GM23338 (cell line): ENCODE data around the gene SEL1L3. TPM values are rescaled to one million over a fixed set of nuclear protein-coding genes. Genes with fewer than 3 reads are reported as not detected.

Experiments used
- ATAC-seq: fragments of 200-7000 bp; cut with Tn5 transposase; 3 replicates; pipeline ENCODE4 v1.9.1; 2020
- DNase-seq: peaks from one replicate; pipeline ENCODE4 v3.0.0-alpha.2; 2015; ENCODE audit warnings: low spot score
- H2AFZ ChIP-seq: fragments of 200-600 bp; sonication (generic); 2 replicates; pipeline ENCODE4 v1.8.0; 2016; ENCODE audit warnings: antibody characterized with exemption, mild to moderate bottlenecking, moderate library complexity
- H3F3A ChIP-seq: fragments of 200-600 bp; sonication (generic); replicated peaks from 2 replicates; pipeline ENCODE4 v1.8.0; 2017; ENCODE audit warnings: antibody characterized with exemption, mixed run types, low read depth
- H3K27ac ChIP-seq: fragments of 200-600 bp; sonication (generic); 2 replicates; pipeline ENCODE4 v1.6.1; 2016; ENCODE audit warnings: low read depth
- H3K27me3 ChIP-seq: fragments of 200-600 bp; sonication (generic); 2 replicates; pipeline ENCODE4 v1.8.0; 2016; ENCODE audit warnings: mild to moderate bottlenecking, mixed run types, moderate library complexity; ENCODE audit not compliant: insufficient read depth
- H3K36me3 ChIP-seq: fragments of 200-600 bp; sonication (generic); 2 replicates; pipeline ENCODE4 v1.8.0; 2016; ENCODE audit warnings: mild to moderate bottlenecking; ENCODE audit not compliant: insufficient read depth
- H3K4me1 ChIP-seq: fragments of 200-600 bp; sonication (generic); 2 replicates; pipeline ENCODE4 v1.8.0; 2016; ENCODE audit warnings: mild to moderate bottlenecking, moderate library complexity; ENCODE audit not compliant: insufficient read depth
- H3K4me2 ChIP-seq: fragments of 200-600 bp; sonication (generic); 2 replicates; pipeline ENCODE4 v1.7.1; 2017; ENCODE audit warnings: mixed run types
- H3K4me3 ChIP-seq: fragments of 200-600 bp; sonication (generic); 2 replicates; pipeline ENCODE4 v1.6.1; 2016; ENCODE audit warnings: mixed run types
- H3K79me2 ChIP-seq: fragments of 200-600 bp; sonication (generic); replicated peaks from 2 replicates; pipeline ENCODE4 v1.8.0; 2017; ENCODE audit warnings: mild to moderate bottlenecking; ENCODE audit not compliant: insufficient read depth
- H3K9me2 ChIP-seq: fragments of 200-600 bp; sonication (generic); 2 replicates; pipeline ENCODE4 v1.8.0; 2017; ENCODE audit not compliant: insufficient read depth
- H4K20me1 ChIP-seq: fragments of 200-600 bp; sonication (generic); replicated peaks from 2 replicates; pipeline ENCODE4 v1.8.0; 2017; ENCODE audit warnings: mild to moderate bottlenecking; ENCODE audit not compliant: insufficient read depth
- H3K27ac Mint-ChIP-seq: 2 replicates; pipeline ENCODE4 v1.8.0; 2020; ENCODE audit warnings: inconsistent platforms, mild to moderate bottlenecking, moderate library complexity, mixed read lengths
- H3K27me3 Mint-ChIP-seq: 3 replicates; pipeline ENCODE4 v1.8.0; 2022; ENCODE audit warnings: low read depth, mild to moderate bottlenecking, moderate library complexity, mixed read lengths, inconsistent platforms; ENCODE audit not compliant: insufficient read depth, poor library complexity
- H3K36me3 Mint-ChIP-seq: 3 replicates; pipeline ENCODE4 v1.8.0; 2021; ENCODE audit warnings: low read depth, mild to moderate bottlenecking, inconsistent platforms, moderate library complexity, mixed read lengths
- H3K4me1 Mint-ChIP-seq: 3 replicates; pipeline ENCODE4 v1.8.0; 2020; ENCODE audit warnings: mild to moderate bottlenecking, inconsistent platforms, mixed read lengths
- H3K4me3 Mint-ChIP-seq: 3 replicates; pipeline ENCODE4 v1.8.0; 2021; ENCODE audit warnings: moderate library complexity, mild to moderate bottlenecking, inconsistent platforms, mixed read lengths
- H3K9me3 Mint-ChIP-seq: 3 replicates; pipeline ENCODE4 v1.8.0; 2020; ENCODE audit warnings: moderate library complexity, mild to moderate bottlenecking, inconsistent platforms, mixed read lengths
- CREB1 ChIP-seq: fragments of 250-450 bp; sonication (Bioruptor Pico); IDR thresholded peaks from 2 replicates; pipeline ENCODE4 v1.5.0; 2020; ENCODE audit warnings: low read depth, mild to moderate bottlenecking, moderate library complexity
- EZH2 ChIP-seq: fragments of 200-600 bp; sonication (generic); IDR thresholded peaks from one replicate; pipeline ENCODE4 v1.8.0; 2017; ENCODE audit warnings: antibody characterized with exemption, mild to moderate bottlenecking, low read depth; ENCODE audit not compliant: unreplicated experiment
- JUNB ChIP-seq: IDR thresholded peaks from one replicate; pipeline ENCODE4 v1.6.1; 2016; ENCODE audit warnings: antibody characterized with exemption; ENCODE audit not compliant: unreplicated experiment
- POLR2AphosphoS5 ChIP-seq: IDR thresholded peaks from 2 replicates; pipeline ENCODE4 v1.6.1; 2016; ENCODE audit warnings: antibody characterized with exemption, low read depth
- STAT1 ChIP-seq: IDR thresholded peaks from one replicate; pipeline ENCODE4 v1.6.1; 2016; ENCODE audit warnings: antibody characterized with exemption; ENCODE audit not compliant: unreplicated experiment
- ZNF114 ChIP-seq: fragments of 250-450 bp; sonication (Bioruptor Pico); IDR thresholded peaks from 2 replicates; pipeline ENCODE4 v1.5.0; 2020; ENCODE audit warnings: mild to moderate bottlenecking, moderate library complexity
- ZNF331 ChIP-seq: fragments of 250-450 bp; sonication (Bioruptor Pico); IDR thresholded peaks from 2 replicates; pipeline ENCODE4 v1.5.0; 2020; ENCODE audit warnings: low read depth, mild to moderate bottlenecking, moderate library complexity
- polyA plus RNA-seq: library from polyadenylated mRNA; unstranded; fragments of >200 nt; fragmentation: Nextera tagmentation; extraction: Ambion mirVana; gene quantifications from 2 replicates; pipeline ENCODE4 v1.2.1, GENCODE V29; 2016
- total RNA-seq: library from RNA; depleted of rRNA; stranded (reverse); fragments of >200 nt; shearing (Covaris generic); gene quantifications from 2 replicates; pipeline ENCODE4 v1.2.3, GENCODE V29; 2014
- TF ChIP-seq, protein P1 (sequence below), 2 experiments: fragments of 200-600 bp in 1 of 2; sonication (generic) in 1 of 2; conservative IDR thresholded peaks; 2 replicates each; pipeline versions ENCODE4 v1.5.1 to v1.6.1; 2016 to 2017; ENCODE audit warnings: antibody characterized with exemption in 2 of 2, low read depth in 2 of 2, mild to moderate bottlenecking in 2 of 2, moderate library complexity in 1 of 2
- TF ChIP-seq, protein P2 (sequence below): IDR thresholded peaks from one replicate; pipeline ENCODE4 v1.6.1; 2018; ENCODE audit warnings: antibody characterized with exemption; ENCODE audit not compliant: unreplicated experiment
- TF ChIP-seq, protein P3 (sequence below): IDR thresholded peaks from 2 replicates; pipeline ENCODE4 v1.6.1; 2016; ENCODE audit warnings: antibody characterized with exemption

SEL1L3 gene
- total and polyA plus RNA-seq, 2 experiments from 2014 or later: 17.1 to 61.7 TPM

DNA sequence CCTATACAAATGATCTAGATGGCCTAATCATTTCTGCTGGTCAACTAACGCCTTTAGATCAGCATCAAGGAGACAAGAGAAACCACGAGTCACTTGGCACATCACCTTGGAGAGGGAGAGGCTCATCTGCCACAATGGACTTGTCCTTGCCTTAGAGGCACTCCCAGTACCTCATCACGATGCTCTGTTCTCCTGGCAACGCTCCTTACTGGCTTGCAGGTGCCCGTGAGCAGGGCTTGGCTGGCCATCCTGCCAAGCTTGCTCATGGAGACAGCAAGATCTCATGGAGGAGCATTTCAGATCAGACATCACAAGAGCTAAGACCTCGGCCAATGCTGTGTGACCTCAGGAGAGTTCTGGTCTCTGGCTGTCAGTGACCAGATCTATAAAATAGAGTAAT, 48.6 kb upstream of the SEL1L3 start:
- Histone ChIP-seq H3K36me3 (no peaks in the 10 kb centered on the region), H3K27ac (no peak overlapping the region), H4K20me1 (no peaks in the 10 kb centered on the region), H3K79me2 (peaks cover 14% of the 10 kb centered on the region), H3K4me2 (no peak overlapping the region), H3K27me3 (no peaks in the 10 kb centered on the region), H3K9me2 (0 out of 2 replicates have a peak, but pooled peaks cover 3% of the 10 kb centered on the region), H3F3A (0 out of 2 replicates have a peak, but pooled peaks cover 6% of the 10 kb centered on the region), H2AFZ (no peak overlapping the region), H3K4me3 (no peak overlapping the region), H3K4me1 (peaks cover 8% of the 10 kb centered on the region)
- no peak overlapping the region for H3K27ac Mint-ChIP-seq
- DNase-seq (no peak), ATAC-seq (no peak)
- TF ChIP-seq, protein P1, sequence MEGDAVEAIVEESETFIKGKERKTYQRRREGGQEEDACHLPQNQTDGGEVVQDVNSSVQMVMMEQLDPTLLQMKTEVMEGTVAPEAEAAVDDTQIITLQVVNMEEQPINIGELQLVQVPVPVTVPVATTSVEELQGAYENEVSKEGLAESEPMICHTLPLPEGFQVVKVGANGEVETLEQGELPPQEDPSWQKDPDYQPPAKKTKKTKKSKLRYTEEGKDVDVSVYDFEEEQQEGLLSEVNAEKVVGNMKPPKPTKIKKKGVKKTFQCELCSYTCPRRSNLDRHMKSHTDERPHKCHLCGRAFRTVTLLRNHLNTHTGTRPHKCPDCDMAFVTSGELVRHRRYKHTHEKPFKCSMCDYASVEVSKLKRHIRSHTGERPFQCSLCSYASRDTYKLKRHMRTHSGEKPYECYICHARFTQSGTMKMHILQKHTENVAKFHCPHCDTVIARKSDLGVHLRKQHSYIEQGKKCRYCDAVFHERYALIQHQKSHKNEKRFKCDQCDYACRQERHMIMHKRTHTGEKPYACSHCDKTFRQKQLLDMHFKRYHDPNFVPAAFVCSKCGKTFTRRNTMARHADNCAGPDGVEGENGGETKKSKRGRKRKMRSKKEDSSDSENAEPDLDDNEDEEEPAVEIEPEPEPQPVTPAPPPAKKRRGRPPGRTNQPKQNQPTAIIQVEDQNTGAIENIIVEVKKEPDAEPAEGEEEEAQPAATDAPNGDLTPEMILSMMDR (conservative IDR thresholded peaks at IDR 0.05; ENCODE audit: low read depth in 2 of 2): no peak
- no peak for TF ChIP-seq ZNF114
- no peak for TF ChIP-seq EZH2
- H3K4me1 Mint-ChIP-seq: peaks cover 19% of the 10 kb centered on the region
- H3K4me3 Mint-ChIP-seq: no peak overlapping the region
- peaks cover 5% of the 10 kb centered on the region; the same call in 1 of the 3 replicates for H3K36me3 Mint-ChIP-seq
- peaks cover 4% of the 10 kb centered on the region for H3K27me3 Mint-ChIP-seq
- peaks cover 11% of the 10 kb centered on the region; the same call in 2 of the 3 replicates for H3K9me3 Mint-ChIP-seq

DNA sequence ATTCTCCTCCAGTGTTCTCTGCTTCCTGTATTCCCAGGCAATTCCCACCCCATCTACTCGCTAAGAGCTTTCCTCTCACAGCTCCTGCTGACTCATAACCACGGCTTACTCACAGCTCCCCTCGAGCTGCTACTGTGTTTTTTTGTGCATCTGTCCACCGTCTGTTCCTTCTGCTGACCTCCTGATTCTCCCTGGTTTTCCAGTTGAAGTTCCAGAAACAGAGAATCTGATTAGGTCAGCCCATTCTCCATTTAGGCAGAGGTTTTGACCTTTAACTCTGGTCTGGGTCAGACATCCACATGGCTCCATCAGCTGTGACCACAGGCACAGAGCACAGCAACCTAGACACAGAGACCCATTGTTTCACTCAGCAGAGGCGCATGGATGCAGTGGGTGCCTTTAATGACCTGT, 45.7 kb upstream of the SEL1L3 start:
- Mint-ChIP-seq H3K4me3 (no peak overlapping the region), H3K4me1 (peaks cover 12% of the 10 kb centered on the region), H3K9me3 (peaks cover 11% of the 10 kb centered on the region; the same call in 1 of the 3 replicates), H3K27ac (no peak overlapping the region), H3K36me3 (peaks cover 5% of the 10 kb centered on the region; the same call in 1 of the 3 replicates), H3K27me3 (peaks cover 4% of the 10 kb centered on the region)
- Histone ChIP-seq H3K79me2 (no peaks in the 10 kb centered on the region), H2AFZ (no peak overlapping the region), H3K4me2 (no peak overlapping the region), H3K36me3 (no peaks in the 10 kb centered on the region), H3K9me2 (0 out of 2 replicates have a peak, but pooled peaks cover 3% of the 10 kb centered on the region), H3K27ac (no peak overlapping the region), H4K20me1 (no peaks in the 10 kb centered on the region), H3K4me3 (no peak overlapping the region), H3K27me3 (no peaks in the 10 kb centered on the region), H3K4me1 (no peaks in the 10 kb centered on the region; the same call in 1 of the 2 replicates), H3F3A (0 out of 2 replicates have a peak, but pooled peaks cover 2% of the 10 kb centered on the region)
- ATAC-seq (no peak), DNase-seq (no peak)
- TF ChIP-seq, protein P2, sequence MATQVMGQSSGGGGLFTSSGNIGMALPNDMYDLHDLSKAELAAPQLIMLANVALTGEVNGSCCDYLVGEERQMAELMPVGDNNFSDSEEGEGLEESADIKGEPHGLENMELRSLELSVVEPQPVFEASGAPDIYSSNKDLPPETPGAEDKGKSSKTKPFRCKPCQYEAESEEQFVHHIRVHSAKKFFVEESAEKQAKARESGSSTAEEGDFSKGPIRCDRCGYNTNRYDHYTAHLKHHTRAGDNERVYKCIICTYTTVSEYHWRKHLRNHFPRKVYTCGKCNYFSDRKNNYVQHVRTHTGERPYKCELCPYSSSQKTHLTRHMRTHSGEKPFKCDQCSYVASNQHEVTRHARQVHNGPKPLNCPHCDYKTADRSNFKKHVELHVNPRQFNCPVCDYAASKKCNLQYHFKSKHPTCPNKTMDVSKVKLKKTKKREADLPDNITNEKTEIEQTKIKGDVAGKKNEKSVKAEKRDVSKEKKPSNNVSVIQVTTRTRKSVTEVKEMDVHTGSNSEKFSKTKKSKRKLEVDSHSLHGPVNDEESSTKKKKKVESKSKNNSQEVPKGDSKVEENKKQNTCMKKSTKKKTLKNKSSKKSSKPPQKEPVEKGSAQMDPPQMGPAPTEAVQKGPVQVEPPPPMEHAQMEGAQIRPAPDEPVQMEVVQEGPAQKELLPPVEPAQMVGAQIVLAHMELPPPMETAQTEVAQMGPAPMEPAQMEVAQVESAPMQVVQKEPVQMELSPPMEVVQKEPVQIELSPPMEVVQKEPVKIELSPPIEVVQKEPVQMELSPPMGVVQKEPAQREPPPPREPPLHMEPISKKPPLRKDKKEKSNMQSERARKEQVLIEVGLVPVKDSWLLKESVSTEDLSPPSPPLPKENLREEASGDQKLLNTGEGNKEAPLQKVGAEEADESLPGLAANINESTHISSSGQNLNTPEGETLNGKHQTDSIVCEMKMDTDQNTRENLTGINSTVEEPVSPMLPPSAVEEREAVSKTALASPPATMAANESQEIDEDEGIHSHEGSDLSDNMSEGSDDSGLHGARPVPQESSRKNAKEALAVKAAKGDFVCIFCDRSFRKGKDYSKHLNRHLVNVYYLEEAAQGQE: no peak
- TF ChIP-seq ZNF331 (CRISPR knock-in tag) (no peak), JUNB (no peak), CREB1 (no peak), EZH2 (no peak), STAT1 (no peak), POLR2AphosphoS5 (no peak), ZNF114 (no peak)
- TF ChIP-seq, protein P3, sequence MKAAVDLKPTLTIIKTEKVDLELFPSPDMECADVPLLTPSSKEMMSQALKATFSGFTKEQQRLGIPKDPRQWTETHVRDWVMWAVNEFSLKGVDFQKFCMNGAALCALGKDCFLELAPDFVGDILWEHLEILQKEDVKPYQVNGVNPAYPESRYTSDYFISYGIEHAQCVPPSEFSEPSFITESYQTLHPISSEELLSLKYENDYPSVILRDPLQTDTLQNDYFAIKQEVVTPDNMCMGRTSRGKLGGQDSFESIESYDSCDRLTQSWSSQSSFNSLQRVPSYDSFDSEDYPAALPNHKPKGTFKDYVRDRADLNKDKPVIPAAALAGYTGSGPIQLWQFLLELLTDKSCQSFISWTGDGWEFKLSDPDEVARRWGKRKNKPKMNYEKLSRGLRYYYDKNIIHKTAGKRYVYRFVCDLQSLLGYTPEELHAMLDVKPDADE: no peak
